Esophagus (tissue), 2 donors: ENCODE data around the gene SLC7A1. TPM values are rescaled to one million over a fixed set of nuclear protein-coding genes. Genes with fewer than 3 reads are reported as not detected.

Experiments
- H3K27ac ChIP-seq, 2 donors: one replicate each; pipeline ENCODE4 v1.5.1; 2013; ENCODE audit warnings: low read depth in 2 of 2, mild to moderate bottlenecking in 2 of 2, inconsistent platforms in 1 of 2, low read length in 1 of 2, moderate library complexity in 1 of 2
- H3K27me3 ChIP-seq, 2 donors: one replicate each; pipeline ENCODE4 v1.6.1; 2013; ENCODE audit warnings: low read length in 2 of 2, control low read depth in 1 of 2, mild to moderate bottlenecking in 1 of 2; ENCODE audit not compliant: insufficient read depth in 2 of 2, control insufficient read depth in 1 of 2
- H3K36me3 ChIP-seq, 2 donors: one replicate each; pipeline ENCODE4 v1.6.1; 2013; ENCODE audit warnings: low read length in 1 of 2; ENCODE audit not compliant: control insufficient read depth in 2 of 2, insufficient read depth in 2 of 2
- H3K4me1 ChIP-seq, 2 donors: one replicate each; pipeline ENCODE4 v1.6.1; 2013; ENCODE audit warnings: low read length in 1 of 2; ENCODE audit not compliant: control insufficient read depth in 2 of 2, insufficient read depth in 2 of 2
- H3K4me3 ChIP-seq, 2 donors: one replicate each; pipeline ENCODE4 v1.5.1; 2013; ENCODE audit warnings: low read length in 2 of 2, mild to moderate bottlenecking in 2 of 2, low read depth in 1 of 2, moderate library complexity in 1 of 2
- H3K9me3 ChIP-seq, 2 donors: one replicate each; pipeline ENCODE4 v1.6.1; 2013; ENCODE audit warnings: mild to moderate bottlenecking in 2 of 2, low read depth in 1 of 2, low read length in 1 of 2, moderate library complexity in 1 of 2; ENCODE audit not compliant: control insufficient read depth in 2 of 2, insufficient read depth in 1 of 2
- WGBS, 2 donors: extraction: QIAGEN DNeasy Blood & Tissue Kit; methylation state at CpG; one replicate each; pipeline ENCODE4 v1.1.7; 2013; 5-methylcytosine and 5-hydroxymethylcytosine counted together
- polyA plus RNA-seq, 2 donors: library from polyadenylated mRNA; stranded (reverse); fragments of 200-250 nt; gene quantifications; one replicate each; pipeline ENCODE4 v1.2.3, GENCODE V29; 2013
- donor health status: healthy with polysubstance abuse.
- donor health status: Bipolar disorder and iron deficiency.

The SLC7A1 gene
- polyA plus RNA-seq, 2 donors: 34.9 to 51.2 TPM

- H3K9me3 ChIP-seq: no peaks in the 10 kb centered on the region
- 43 to 68% methylated on average over 6 of the region's 6 CpGs for WGBS, 2 donors
- no peak overlapping the region for H3K4me3 ChIP-seq
- H3K27me3 ChIP-seq: no peaks in the 10 kb centered on the region
- H3K4me1 ChIP-seq: peaks cover 0 to 12% of the 10 kb centered on the region in 2 donors
- H3K36me3 ChIP-seq: peaks cover 0 to 10% of the 10 kb centered on the region in 2 donors
- peak overlapping the region in 1 of 2 donors; percentile 52 for H3K27ac ChIP-seq
These were observed 56.8 kb downstream of the SLC7A1 start for GRCh38 chr13:29538652-29539040.

DNA sequence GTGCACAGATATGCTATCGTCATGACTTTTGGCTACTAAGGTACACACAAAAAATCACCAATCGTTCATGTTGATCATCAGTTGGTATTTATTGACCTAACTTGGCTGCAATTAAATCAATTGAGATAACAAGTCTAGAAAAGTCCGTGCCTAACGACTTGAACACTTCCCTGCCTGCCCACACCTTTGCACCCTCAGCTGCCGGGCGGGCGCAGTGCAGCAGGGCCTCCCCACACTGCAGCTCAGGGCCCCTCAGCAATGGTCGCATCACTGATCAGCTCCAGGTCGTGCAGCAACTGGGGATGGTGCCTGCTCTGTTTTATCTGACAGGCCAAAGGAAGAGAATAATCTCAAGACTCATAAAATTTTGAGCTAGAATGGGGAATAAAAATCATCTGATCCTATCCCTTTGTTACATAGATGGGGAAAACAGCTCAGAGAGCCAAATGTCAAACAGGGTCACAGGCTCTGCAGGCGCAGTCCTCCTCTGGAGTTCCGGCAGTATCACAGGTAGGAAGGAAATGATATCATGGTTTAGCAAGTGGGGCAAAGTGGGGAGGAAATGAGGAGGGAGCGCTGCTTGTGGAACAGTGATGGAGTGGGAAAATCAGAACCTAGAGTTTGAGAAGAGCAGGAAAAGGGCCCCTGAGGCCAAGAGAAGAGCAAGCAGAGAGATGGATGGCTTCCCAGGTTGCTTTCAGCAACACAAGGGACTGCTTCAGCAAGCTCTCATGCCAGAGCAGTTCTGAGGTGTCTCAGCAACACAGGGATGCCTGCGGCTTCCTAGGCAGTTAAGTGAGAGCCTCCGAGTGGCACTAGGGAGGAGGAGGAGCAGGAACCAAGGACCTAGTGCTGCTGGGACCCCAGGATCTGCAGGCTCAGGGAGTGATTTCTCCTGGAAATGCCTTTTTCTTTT is 57.5 kb downstream of the SLC7A1 start:
- Histone ChIP-seq H3K4me1 (peaks cover 0 to 9% of the 10 kb centered on the region in 2 donors), H3K27me3 (no peaks in the 10 kb centered on the region), H3K36me3 (peaks cover 0 to 10% of the 10 kb centered on the region in 2 donors), H3K27ac (peak overlapping the region in 1 of 2 donors; percentile 52), H3K4me3 (no peak overlapping the region), H3K9me3 (no peaks in the 10 kb centered on the region)
- WGBS, 2 donors: 60 to 61% methylated on average over 14 of the region's 14 CpGs

DNA sequence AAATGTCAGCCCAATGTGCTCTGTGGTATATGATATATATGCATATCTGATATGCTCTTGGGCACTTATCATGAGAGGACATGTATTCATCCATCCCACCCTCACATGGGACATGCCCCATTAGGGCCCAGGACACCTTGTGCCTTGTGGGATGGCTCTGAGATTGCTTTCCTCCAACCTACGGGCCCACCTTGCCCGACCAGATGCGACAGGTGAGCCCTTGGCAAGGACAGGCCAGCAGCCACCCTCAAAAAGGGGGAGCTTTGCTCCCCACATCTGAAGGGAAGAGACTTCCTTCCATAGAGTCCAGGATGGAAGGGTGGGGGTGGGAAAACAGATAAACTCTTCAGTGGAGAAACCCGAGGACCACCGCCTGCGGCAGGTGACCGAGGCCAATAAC is 58.6 kb downstream of the SLC7A1 start:
- Histone ChIP-seq H3K9me3 (no peaks in the 10 kb centered on the region), H3K27me3 (no peaks in the 10 kb centered on the region), H3K36me3 (peaks cover 0 to 10% of the 10 kb centered on the region in 2 donors), H3K4me3 (no peak overlapping the region), H3K4me1 (peaks cover 0 to 9% of the 10 kb centered on the region in 2 donors), H3K27ac (no peak overlapping the region)
- 82 to 95% methylated on average over 7 of the region's 7 CpGs for WGBS, 2 donors

GRCh38 chr13:29535663-29536655 is 59.5 kb downstream of the SLC7A1 start:
- peaks cover 0 to 12% of the 10 kb centered on the region in 2 donors for H3K36me3 ChIP-seq
- no peaks in the 10 kb centered on the region for H3K9me3 ChIP-seq
- no peak overlapping the region for H3K4me3 ChIP-seq
- no peak overlapping the region for H3K27ac ChIP-seq
- WGBS, 2 donors: 79% methylated on average over 24 of the region's 24 CpGs
- no peaks in the 10 kb centered on the region for H3K27me3 ChIP-seq
- H3K4me1 ChIP-seq: peaks cover 0 to 9% of the 10 kb centered on the region in 2 donors

- Histone ChIP-seq H3K4me1 (peaks cover 0 to 7% of the 10 kb centered on the region in 2 donors), H3K27me3 (no peaks in the 10 kb centered on the region), H3K4me3 (no peak overlapping the region), H3K9me3 (no peaks in the 10 kb centered on the region), H3K27ac (no peak overlapping the region), H3K36me3 (peaks cover 2 to 16% of the 10 kb centered on the region in 2 donors)
- WGBS, 2 donors: 66 to 77% methylated on average over 4 of the region's 4 CpGs
These were observed 61.4 kb downstream of the SLC7A1 start for GRCh38 chr13:29534083-29534482.

DNA sequence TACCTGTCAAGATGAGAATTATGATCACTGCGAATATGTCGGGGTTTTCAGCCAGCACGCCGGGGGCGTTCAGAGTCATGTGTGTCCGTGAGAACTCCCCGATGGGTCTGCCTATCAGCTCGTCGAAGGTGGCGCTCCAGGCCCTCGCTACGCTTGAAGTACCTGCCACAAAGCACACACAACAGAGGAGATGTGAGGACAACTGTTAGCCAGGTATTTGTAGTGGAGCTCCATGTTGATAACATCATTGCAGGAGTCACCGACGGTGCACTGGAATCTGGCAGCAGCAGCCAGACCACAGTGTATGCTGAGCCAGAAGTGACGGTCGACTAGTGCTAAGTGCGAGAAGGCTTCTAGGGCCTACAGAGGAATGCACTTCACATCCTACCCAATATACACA is 62.7 kb downstream of the SLC7A1 start:
- Histone ChIP-seq H3K9me3 (no peaks in the 10 kb centered on the region), H3K4me3 (no peak overlapping the region), H3K36me3 (peaks cover 9 to 24% of the 10 kb centered on the region in 2 donors), H3K4me1 (peaks cover 0 to 2% of the 10 kb centered on the region in 2 donors), H3K27me3 (no peaks in the 10 kb centered on the region), H3K27ac (peak overlapping the region in 1 of 2 donors; percentile 15)
- 56 to 73% methylated on average over 17 of the region's 17 CpGs for WGBS, 2 donors

DNA sequence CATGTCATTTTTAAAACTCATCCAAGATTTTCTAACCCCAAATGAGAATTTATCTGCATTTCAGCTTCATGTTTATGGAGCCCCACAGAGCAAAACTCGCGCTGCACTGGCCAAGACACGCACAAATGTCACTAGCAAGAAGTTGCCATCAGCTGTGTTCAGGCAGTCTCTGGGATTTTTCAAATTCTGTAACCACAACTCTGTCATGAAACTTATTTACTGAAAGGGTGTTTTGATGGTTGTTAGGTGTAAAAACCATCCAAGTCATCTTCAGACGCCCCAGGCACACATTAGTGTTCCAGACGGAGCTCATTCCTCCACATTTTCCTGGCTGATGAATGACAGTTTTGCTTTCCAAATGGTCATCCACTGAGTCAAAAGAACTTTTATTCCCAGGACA is 63.4 kb downstream of the SLC7A1 start:
- peaks cover 9 to 29% of the 10 kb centered on the region in 2 donors for H3K36me3 ChIP-seq
- 56 to 77% methylated on average over 5 of the region's 5 CpGs for WGBS, 2 donors
- peaks cover 0 to 2% of the 10 kb centered on the region in 2 donors for H3K4me1 ChIP-seq
- no peak overlapping the region for H3K4me3 ChIP-seq
- no peak overlapping the region for H3K27ac ChIP-seq
- H3K9me3 ChIP-seq: no peaks in the 10 kb centered on the region
- no peaks in the 10 kb centered on the region for H3K27me3 ChIP-seq

DNA sequence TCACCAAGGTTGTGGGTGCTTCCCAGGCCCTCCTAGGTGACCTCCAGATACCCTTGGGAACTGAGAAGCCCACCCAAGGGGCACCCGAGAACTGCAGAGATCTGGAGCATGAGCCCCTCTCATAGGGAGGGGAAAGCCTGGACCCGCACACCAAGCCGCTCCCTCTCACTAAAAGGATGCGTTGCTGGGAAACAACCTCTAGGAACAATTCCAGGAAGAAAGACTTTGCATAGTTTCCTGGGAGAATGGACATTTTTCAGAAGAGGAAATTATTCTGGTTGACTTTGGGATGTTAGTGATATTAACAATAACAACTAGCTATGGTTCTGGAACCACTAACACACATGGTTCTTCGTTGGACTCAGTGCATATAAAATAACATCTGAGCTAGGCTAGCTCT is 64.6 kb downstream of the SLC7A1 start:
- peaks cover 9 to 34% of the 10 kb centered on the region in 2 donors for H3K36me3 ChIP-seq
- 76 to 78% methylated on average over 5 of the region's 5 CpGs for WGBS, 2 donors

DNA sequence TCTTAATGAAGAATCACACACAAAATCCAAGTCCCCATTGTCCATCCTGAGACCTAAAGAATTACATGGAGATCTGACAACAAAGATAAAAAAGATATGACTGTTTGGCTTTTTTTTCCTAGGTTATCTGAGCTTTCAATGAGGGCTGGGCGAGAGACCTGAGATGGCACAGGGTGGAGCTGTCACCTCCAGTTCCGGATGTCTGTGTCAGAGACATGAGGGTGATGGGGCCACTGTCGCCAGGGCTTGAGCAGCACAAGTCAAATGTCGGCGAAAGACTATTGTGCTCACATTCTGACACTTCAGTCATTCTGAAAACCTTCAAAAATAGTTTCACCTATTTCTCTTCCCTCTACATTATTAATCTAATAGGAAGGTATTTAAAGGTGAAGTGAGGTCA is 65.7 kb downstream of the SLC7A1 start:
- 90 to 95% methylated on average over 5 of the region's 5 CpGs for WGBS, 2 donors
- H3K27me3 ChIP-seq: no peaks in the 10 kb centered on the region
- H3K36me3 ChIP-seq: peaks cover 9 to 38% of the 10 kb centered on the region in 2 donors

More for the DNA sequence above, 64.6 kb downstream of the SLC7A1 start:
- Histone ChIP-seq H3K9me3 (no peaks in the 10 kb centered on the region), H3K27me3 (no peaks in the 10 kb centered on the region), H3K4me1 (peaks cover 0 to 1% of the 10 kb centered on the region in 2 donors), H3K4me3 (no peak overlapping the region), H3K27ac (no peak overlapping the region)

More for the DNA sequence above, 65.7 kb downstream of the SLC7A1 start:
- Histone ChIP-seq H3K27ac (no peak overlapping the region), H3K4me3 (no peak overlapping the region), H3K9me3 (no peaks in the 10 kb centered on the region), H3K4me1 (no peaks in the 10 kb centered on the region)
